ENCODE data around the gene GSTA1. TPM values are rescaled to one million over a fixed set of nuclear protein-coding genes. Genes with fewer than 3 reads are reported as not detected.
"Not testable (repeated sequence)": the region's sequence is repeated elsewhere in the genome, so short reads cannot be mapped to it uniquely, and the experiment has no call there.

The GSTA1 gene
- total RNA-seq, 1 experiment from 2014 or later = not detected

- no CpG with 5 or more reads among the region's 1 CpG for WGBS (ENCODE audit: extremely low coverage, insufficient read length, low lambda C conversion rate)
- H3K27ac Mint-ChIP-seq; H3K27me3 ChIP-seq (ENCODE audit: insufficient read depth, low read length); H3K4ac ChIP-seq (ENCODE audit: low read depth, low read length); H4K8ac ChIP-seq (replicated peaks; ENCODE audit: insufficient read length, low read depth, low read length); H3K4me2 ChIP-seq (ENCODE audit: insufficient read depth, insufficient read length, low read length); H3K79me1 ChIP-seq (ENCODE audit: insufficient read depth, low read depth, low read length, poor library complexity, severe bottlenecking); H3K56ac ChIP-seq (ENCODE audit: insufficient read length, low read depth, low read length); H3K4me1 Mint-ChIP-seq; H2AFZ ChIP-seq (ENCODE audit: low read length); H3K23me2 ChIP-seq (ENCODE audit: insufficient read length, low read depth, low read length, poor library complexity, severe bottlenecking); H3K23ac ChIP-seq (ENCODE audit: insufficient read length, low read depth, low read length); H3T11ph ChIP-seq (ENCODE audit: low read length); H4K20me1 ChIP-seq (ENCODE audit: control insufficient read depth, insufficient read depth, insufficient read length); H2BK15ac ChIP-seq (ENCODE audit: low read depth, low read length); H3K79me2 ChIP-seq (ENCODE audit: insufficient read depth, low read length); H3K18ac ChIP-seq (ENCODE audit: insufficient read length, low read depth, low read length); H3K4me1 ChIP-seq (ENCODE audit: insufficient read depth, low read length); H3K9me3 ChIP-seq (ENCODE audit: control insufficient read depth, low read depth, low read length); H3K27me3 Mint-ChIP-seq (ENCODE audit: low read depth); H3K14ac ChIP-seq (ENCODE audit: insufficient read depth, low read length); H3K27ac ChIP-seq (ENCODE audit: insufficient read length, low read depth, low read length); H3K4me3 Mint-ChIP-seq; H4K91ac ChIP-seq (ENCODE audit: insufficient read length, low read depth, low read length); H4K5ac ChIP-seq (ENCODE audit: insufficient read length, low read depth, low read length); H2BK20ac ChIP-seq (ENCODE audit: low read depth, low read length, poor library complexity, severe bottlenecking); H2BK120ac ChIP-seq (ENCODE audit: low read depth, low read length, poor library complexity, severe bottlenecking); DNase-seq; H3K9ac ChIP-seq (ENCODE audit: extremely low read depth, insufficient read length, low read length); H2BK5ac ChIP-seq (ENCODE audit: insufficient read length, low read length); H2BK12ac ChIP-seq (ENCODE audit: insufficient read length, low read depth, low read length); H2AK5ac ChIP-seq (ENCODE audit: insufficient read length, low read length): not testable (repeated sequence)
- Mint-ChIP-seq H3K36me3 (ENCODE audit: insufficient read depth in 1 of 3, low read depth in 3 of 3) (peaks cover 5 to 19% (median 9%) of the 10 kb centered on the region in 3 experiments), H3K9me3 (peaks cover 22 to 31% of the 10 kb centered on the region in 2 experiments)
Measured at GRCh38 chr6:52827073-52827783, 23.6 kb upstream of the GSTA1 start.

Data from H9 (cell line).